Effector memory CD4-positive, alpha-beta T cell (primary cell): Measurements from ENCODE around the gene CPS1.

Source experiments
- DNase-seq, 3 donors: peaks; one replicate each; pipeline ENCODE4 v3.0.0-alpha.2; 2020
- H3K27ac ChIP-seq: 2 replicates; pipeline ENCODE4 v1.7.0; 2013; ENCODE audit warnings: mild to moderate bottlenecking, low read length, moderate library complexity; ENCODE audit not compliant: insufficient read depth, poor library complexity, severe bottlenecking
- H3K27me3 ChIP-seq: replicated peaks from 2 replicates; pipeline ENCODE4 v1.7.0; 2013; ENCODE audit warnings: mild to moderate bottlenecking, low read length; ENCODE audit not compliant: insufficient read depth, control insufficient read depth, poor library complexity, severe bottlenecking
- H3K36me3 ChIP-seq: 2 replicates; pipeline ENCODE4 v1.7.0; 2013; ENCODE audit warnings: mild to moderate bottlenecking, low read length, moderate library complexity; ENCODE audit not compliant: control insufficient read depth, insufficient read depth
- H3K4me1 ChIP-seq: 2 replicates; pipeline ENCODE4 v1.7.0; 2013; ENCODE audit warnings: low read length, mild to moderate bottlenecking; ENCODE audit not compliant: control insufficient read depth, insufficient read depth, poor library complexity, severe bottlenecking
- H3K4me3 ChIP-seq: 2 replicates; pipeline ENCODE4 v1.7.0; 2013; ENCODE audit warnings: low read length, low read depth, mild to moderate bottlenecking; ENCODE audit not compliant: insufficient read depth, poor library complexity, severe bottlenecking
- H3K9me3 ChIP-seq: 2 replicates; pipeline ENCODE4 v1.7.0; 2013; ENCODE audit warnings: mild to moderate bottlenecking, low read length, moderate library complexity; ENCODE audit not compliant: control insufficient read depth

CPS1 gene

DNA sequence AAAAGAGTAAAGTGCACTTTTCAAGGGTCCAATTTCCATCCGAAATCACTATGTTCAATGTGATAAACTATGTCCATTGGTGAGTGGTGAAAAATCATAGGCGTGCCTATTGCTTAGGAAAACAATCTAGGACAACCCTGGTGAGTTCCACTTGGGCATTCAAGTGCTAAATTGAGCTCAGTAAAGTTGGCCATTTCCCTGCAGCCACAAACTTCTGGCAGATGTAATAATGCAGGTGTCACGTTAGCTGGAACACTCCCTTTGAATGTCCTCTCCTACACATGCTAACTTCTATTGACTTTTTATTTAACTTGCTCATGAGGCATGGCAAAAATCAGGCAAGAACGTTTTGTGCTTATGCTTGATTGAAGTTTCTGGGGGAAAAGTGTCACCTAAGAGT is 67.1 kb downstream of the CPS1 start:
- Histone ChIP-seq H3K4me1 (no peaks in the 10 kb centered on the region), H3K4me3 (no peak overlapping the region), H3K36me3 (no peaks in the 10 kb centered on the region), H3K27me3 (no peaks in the 10 kb centered on the region), H3K27ac (no peak overlapping the region), H3K9me3 (no peaks in the 10 kb centered on the region)
- DNase-seq = no peak

DNA sequence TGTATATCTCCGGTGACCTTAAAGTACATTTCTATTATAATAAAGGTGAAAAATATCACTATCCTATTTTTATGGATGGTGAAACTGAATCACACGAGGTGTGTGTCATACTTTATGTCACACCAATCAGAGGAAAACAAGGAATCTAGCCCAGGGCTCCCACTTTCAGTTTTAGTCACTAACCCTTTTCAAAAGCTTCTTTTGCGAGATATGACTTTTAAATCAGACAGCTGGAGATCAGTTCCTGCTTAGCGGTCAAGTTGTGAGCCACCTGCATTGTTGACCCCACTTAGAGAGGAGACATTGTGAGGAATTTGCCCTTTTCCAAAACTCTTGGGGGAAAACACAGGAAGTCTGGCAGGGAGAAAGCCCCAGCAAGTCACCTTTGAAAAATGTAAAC is 70.5 kb downstream of the CPS1 start:
- no peaks in the 10 kb centered on the region for H3K4me1 ChIP-seq
- no peaks in the 10 kb centered on the region for H3K27me3 ChIP-seq
- no peak overlapping the region for H3K4me3 ChIP-seq
- H3K9me3 ChIP-seq = no peaks in the 10 kb centered on the region
- H3K27ac ChIP-seq = no peak overlapping the region
- no peak for DNase-seq
- H3K36me3 ChIP-seq = no peaks in the 10 kb centered on the region

- Histone ChIP-seq H3K27me3 (no peaks in the 10 kb centered on the region), H3K36me3 (no peaks in the 10 kb centered on the region), H3K27ac (no peak overlapping the region), H3K4me3 (no peak overlapping the region), H3K9me3 (no peaks in the 10 kb centered on the region), H3K4me1 (no peaks in the 10 kb centered on the region)
- no peak for DNase-seq
These were observed 74.6 kb downstream of the CPS1 start for GRCh38 chr2:210630873-210631560.

DNA sequence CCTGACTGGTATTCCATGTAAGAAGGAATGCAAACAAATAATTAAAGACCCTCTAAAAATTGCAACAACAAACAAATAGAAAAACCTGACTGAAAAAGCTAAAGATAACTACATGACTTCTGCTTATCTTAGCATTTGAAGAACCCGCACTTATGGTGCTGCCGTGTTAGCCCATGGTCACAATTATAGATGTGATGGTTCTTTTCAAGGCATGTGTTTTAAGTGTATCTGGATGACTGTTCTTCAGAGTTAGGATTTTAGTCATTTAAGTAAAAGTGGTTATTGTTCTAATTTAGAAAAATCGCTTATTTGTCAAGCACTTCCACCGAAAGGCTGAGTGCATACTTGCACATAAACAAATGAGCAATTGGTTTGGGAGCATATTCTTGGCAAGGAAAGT is 77.3 kb downstream of the CPS1 start:
- H3K4me1 ChIP-seq = no peaks in the 10 kb centered on the region
- no peak overlapping the region for H3K27ac ChIP-seq
- no peaks in the 10 kb centered on the region for H3K36me3 ChIP-seq
- no peaks in the 10 kb centered on the region for H3K27me3 ChIP-seq
- H3K4me3 ChIP-seq = no peak overlapping the region
- DNase-seq = no peak
- no peaks in the 10 kb centered on the region for H3K9me3 ChIP-seq

DNA sequence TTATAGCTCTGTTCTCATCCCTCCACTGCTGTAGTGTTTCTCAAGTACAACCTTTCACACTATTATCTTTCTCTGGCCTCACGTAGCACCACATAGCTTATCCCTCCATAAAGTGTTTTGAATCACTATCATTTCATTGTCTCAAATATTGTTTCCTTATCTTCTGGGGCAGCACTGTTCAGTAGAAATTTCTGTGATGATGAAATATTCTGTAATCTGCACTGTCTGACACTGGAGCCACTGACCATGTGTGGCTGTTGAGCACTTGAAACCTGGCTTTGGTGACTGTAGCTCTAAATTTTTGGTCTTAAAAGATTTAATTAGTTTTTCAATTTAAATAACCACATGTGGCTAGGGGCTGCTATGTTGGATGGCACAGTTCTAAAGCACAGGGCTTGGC is 78.9 kb downstream of the CPS1 start:
- Histone ChIP-seq H3K36me3 (no peaks in the 10 kb centered on the region), H3K27me3 (no peaks in the 10 kb centered on the region), H3K4me3 (no peak overlapping the region), H3K9me3 (no peaks in the 10 kb centered on the region), H3K27ac (no peak overlapping the region), H3K4me1 (no peaks in the 10 kb centered on the region)
- no peak for DNase-seq

DNA sequence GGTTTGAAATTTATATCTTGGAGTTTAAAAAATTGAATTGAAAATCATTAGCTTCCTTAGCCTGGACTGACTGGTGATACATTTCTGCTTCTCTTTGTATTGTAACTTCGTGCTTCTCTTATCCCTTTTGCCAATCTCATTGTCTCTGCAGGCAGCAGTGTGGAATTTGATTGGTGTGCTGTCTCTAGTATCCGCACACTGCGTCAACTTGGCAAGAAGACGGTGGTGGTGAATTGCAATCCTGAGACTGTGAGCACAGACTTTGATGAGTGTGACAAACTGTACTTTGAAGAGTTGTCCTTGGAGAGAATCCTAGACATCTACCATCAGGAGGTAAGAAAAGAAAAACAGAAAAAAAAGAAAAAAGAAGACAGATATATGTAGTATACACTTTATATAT is 85.9 kb downstream of the CPS1 start:
- Histone ChIP-seq H3K27ac (no peak overlapping the region), H3K36me3 (no peaks in the 10 kb centered on the region), H3K27me3 (no peaks in the 10 kb centered on the region), H3K4me1 (no peaks in the 10 kb centered on the region), H3K9me3 (peaks cover 4% of the 10 kb centered on the region), H3K4me3 (no peak overlapping the region)
- no peak for DNase-seq

DNA sequence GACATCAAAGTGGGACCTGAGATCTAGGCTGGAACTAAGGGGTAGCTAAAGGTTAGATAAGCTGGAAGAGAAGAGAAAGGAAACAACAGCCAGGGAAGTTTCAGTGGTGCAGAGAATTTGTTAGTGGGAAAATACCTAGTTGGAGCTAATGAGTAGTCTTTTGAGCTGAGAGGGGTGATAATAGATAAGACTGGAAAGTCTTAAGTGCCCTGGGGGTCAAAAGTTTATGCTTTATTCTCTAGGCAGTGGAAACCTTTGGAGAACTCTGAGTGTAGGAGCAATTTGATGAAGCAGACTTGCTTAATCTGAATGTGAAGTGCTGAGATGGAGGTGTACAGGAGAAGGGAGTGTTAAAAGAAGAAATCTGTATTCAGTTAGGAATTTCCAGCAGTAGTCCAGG is 90.8 kb downstream of the CPS1 start:
- no peaks in the 10 kb centered on the region for H3K4me1 ChIP-seq
- no peak overlapping the region for H3K4me3 ChIP-seq
- no peak for DNase-seq
- no peaks in the 10 kb centered on the region for H3K27me3 ChIP-seq
- H3K27ac ChIP-seq = no peak overlapping the region
- H3K9me3 ChIP-seq = no peaks in the 10 kb centered on the region
- H3K36me3 ChIP-seq = no peaks in the 10 kb centered on the region

DNA sequence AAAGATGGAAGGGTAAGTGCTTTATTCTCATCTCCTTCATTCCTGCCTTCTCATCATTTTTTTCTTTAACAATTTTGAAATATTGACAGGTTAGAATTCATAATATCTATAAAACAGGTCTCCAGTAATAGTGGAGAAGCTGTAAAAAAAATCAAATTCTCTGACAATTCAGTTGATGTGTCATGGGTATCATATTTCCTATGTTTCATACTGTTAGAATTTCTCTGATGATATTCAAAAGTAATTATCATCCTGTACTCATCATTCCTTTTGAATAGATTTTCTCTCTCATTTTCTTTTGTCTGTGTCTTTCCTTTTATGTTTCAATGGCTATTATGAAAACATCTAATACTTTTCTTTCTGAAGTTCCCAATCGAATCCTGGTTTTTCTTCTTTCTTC is 97.7 kb downstream of the CPS1 start:
- no peaks in the 10 kb centered on the region for H3K9me3 ChIP-seq
- H3K4me1 ChIP-seq = no peaks in the 10 kb centered on the region
- H3K36me3 ChIP-seq = no peaks in the 10 kb centered on the region
- no peak for DNase-seq
- H3K27me3 ChIP-seq = no peaks in the 10 kb centered on the region
- H3K27ac ChIP-seq = no peak overlapping the region
- no peak overlapping the region for H3K4me3 ChIP-seq

GRCh38 chr2:210655229-210655975 is 99.0 kb downstream of the CPS1 start:
- Histone ChIP-seq H3K9me3 (no peaks in the 10 kb centered on the region), H3K4me3 (no peak overlapping the region), H3K27me3 (no peaks in the 10 kb centered on the region), H3K4me1 (no peaks in the 10 kb centered on the region), H3K36me3 (no peaks in the 10 kb centered on the region), H3K27ac (no peak overlapping the region)
- no peak for DNase-seq

DNA sequence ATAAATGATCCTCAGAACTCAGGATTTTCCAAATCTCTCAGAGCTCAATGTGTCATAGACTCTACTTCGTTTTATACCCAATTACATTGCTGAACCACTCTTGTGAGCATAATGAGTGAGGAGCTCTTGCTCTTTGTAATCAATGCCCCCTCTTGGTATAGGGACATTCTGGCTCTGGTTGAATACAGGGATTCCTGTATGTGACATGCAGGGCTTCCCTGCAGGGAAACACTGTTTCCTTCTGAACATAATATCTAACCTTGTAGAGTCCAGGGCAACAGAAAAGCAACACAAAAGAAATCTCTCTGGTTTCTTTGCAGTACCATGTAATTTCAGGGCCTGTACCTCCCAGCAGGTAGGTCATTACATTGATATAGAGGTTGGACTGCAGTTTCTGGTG is 101.5 kb downstream of the CPS1 start:
- Histone ChIP-seq H3K4me1 (no peaks in the 10 kb centered on the region), H3K27ac (no peak overlapping the region), H3K36me3 (no peaks in the 10 kb centered on the region), H3K27me3 (no peaks in the 10 kb centered on the region), H3K9me3 (no peaks in the 10 kb centered on the region), H3K4me3 (no peak overlapping the region)
- no peak for DNase-seq
